ENCODE results near the gene WDR83.

DNA sequence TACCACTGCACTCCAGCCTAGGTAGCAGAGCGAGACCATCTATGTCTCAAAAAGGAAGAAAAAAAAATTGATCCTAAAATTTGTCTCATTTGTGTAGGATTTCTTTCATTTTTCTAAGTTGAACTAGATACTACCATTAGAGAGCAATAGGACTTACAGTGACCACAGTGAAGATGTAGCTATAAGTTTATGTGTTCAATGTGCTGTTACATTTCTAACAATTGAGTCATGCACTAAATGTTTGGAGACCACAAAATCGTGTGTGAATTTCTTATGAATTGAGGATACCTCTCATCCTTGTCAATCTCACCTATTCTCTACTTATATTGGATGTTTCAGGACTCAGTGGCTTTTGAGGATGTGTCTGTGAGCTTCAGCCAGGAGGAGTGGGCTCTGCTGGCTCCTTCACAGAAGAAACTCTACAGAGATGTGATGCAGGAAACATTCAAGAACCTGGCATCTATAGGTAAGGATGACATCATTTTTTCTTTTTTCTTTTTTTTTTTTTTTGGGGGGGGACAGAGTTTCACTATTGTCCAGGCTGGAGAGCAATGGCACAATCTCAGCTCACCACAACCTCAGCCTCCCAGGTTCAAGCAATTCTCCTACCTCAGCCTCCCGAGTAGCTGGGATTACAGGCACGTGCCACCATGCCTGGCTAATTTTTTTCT lies 43.1 kb upstream of the WDR83 start:
- no peak for TF ChIP-seq FOXM1 (IDR thresholded peaks at IDR 0.05; ENCODE audit: low read depth, low read length)
- TF ChIP-seq, protein P1, sequence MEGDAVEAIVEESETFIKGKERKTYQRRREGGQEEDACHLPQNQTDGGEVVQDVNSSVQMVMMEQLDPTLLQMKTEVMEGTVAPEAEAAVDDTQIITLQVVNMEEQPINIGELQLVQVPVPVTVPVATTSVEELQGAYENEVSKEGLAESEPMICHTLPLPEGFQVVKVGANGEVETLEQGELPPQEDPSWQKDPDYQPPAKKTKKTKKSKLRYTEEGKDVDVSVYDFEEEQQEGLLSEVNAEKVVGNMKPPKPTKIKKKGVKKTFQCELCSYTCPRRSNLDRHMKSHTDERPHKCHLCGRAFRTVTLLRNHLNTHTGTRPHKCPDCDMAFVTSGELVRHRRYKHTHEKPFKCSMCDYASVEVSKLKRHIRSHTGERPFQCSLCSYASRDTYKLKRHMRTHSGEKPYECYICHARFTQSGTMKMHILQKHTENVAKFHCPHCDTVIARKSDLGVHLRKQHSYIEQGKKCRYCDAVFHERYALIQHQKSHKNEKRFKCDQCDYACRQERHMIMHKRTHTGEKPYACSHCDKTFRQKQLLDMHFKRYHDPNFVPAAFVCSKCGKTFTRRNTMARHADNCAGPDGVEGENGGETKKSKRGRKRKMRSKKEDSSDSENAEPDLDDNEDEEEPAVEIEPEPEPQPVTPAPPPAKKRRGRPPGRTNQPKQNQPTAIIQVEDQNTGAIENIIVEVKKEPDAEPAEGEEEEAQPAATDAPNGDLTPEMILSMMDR (IDR thresholded peaks at IDR 0.05 in 2 of 3, conservative IDR thresholded peaks at IDR 0.05 in 1 of 3; ENCODE audit: control insufficient read depth in 2 of 3, extremely low read depth in 1 of 3, insufficient read depth in 1 of 3, low read depth in 3 of 3, low read length in 3 of 3): no peak
- no peak for TF ChIP-seq MEF2A (IDR thresholded peaks at IDR 0.05; ENCODE audit: insufficient read depth, low read depth, low read length)
- TF ChIP-seq EGR1 (IDR thresholded peaks at IDR 0.05; ENCODE audit: borderline replicate concordance in 1 of 2, low read depth in 2 of 2, low read length in 2 of 2): no peak
- no peak for TF ChIP-seq MXI1 (IDR thresholded peaks at IDR 0.05; ENCODE audit: low read depth, low read length)
- TF ChIP-seq RB1 (IDR thresholded peaks at IDR 0.05; ENCODE audit: borderline replicate concordance): no peak
- TF ChIP-seq TBL1XR1 (IDR thresholded peaks at IDR 0.05; ENCODE audit: low read depth, low read length): no peak
- no peak for TF ChIP-seq CUX1 (IDR thresholded peaks at IDR 0.05; ENCODE audit: insufficient replicate concordance, low read depth, low read length)
- no peak for TF ChIP-seq ZBED1 (IDR thresholded peaks at IDR 0.05; ENCODE audit: borderline replicate concordance)
- no peak for TF ChIP-seq SREBF2 (IDR thresholded peaks at IDR 0.05; ENCODE audit: low read length)
- TF ChIP-seq ZNF274 (IDR thresholded peaks at IDR 0.05; ENCODE audit: insufficient read depth, insufficient read length): no peak
